HT1080 (cell line): ENCODE data around the gene IDUA. TPM values are rescaled to one million over a fixed set of nuclear protein-coding genes. Genes with fewer than 3 reads are reported as not detected.
"Not testable (repeated sequence)": the region's sequence is repeated elsewhere in the genome, so short reads cannot be mapped to it uniquely, and the experiment has no call there.

Experiments used
- DNase-seq: peaks from one replicate; pipeline ENCODE4 v3.0.0-alpha.2; 2015; ENCODE audit warnings: low read depth
- total RNA-seq: library from RNA; depleted of rRNA; stranded (reverse); fragments of >200 nt; shearing (Covaris generic); gene quantifications from 2 replicates; pipeline ENCODE4 v1.2.3, GENCODE V29; 2014

Gene IDUA
- total RNA-seq, 1 experiment from 2014 or later = 8.2 TPM

DNA sequence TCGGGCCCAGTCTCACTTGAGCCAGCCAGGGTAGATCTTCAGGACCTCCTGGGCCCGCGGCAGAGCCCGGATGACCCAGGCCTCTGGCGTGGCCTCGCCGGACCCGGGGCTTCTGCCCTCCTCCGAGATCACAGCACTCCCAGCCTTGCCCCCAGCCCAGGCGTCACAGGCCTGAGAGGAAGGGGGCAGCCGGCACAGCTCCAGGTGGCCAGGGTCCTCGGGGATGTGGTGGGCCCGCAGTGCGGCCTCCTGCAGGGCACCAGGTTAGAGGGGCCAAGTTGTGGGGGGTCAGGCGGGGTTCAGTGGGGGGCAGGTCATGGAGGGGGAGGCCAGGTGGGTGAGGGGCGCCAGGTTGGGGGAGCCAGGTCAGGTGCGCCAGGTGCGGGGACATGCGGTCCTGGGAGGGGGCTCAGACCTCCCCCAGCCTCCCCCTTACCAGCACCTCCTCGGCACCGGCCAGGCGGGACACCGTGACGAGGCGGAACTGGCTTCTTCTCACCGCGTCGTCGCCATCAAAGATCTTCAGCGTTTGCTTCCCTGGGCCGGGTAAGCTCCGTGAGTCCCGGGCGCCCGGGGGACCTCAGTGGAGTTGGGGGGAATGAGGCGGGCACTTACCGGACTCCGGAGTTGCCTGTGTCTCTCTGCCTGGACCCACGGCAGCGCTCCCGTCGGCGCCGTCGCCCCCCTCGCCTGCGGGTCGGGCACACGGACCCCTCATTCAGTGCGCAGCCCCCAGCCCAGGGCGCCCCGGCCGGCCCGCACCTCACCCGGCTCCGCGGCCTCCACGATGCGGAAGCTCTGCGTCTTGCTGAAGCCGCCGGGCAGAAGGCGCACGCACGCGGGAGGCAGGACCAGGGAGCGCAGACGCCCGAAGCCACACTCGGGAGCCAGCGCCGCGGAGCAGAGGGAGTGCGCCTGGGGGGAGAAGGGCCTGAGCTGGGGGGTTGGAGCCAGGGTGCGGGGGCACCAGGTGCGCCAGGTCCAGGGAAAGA, 19.4 kb upstream of the IDUA start:
- DNase-seq = no peak

DNA sequence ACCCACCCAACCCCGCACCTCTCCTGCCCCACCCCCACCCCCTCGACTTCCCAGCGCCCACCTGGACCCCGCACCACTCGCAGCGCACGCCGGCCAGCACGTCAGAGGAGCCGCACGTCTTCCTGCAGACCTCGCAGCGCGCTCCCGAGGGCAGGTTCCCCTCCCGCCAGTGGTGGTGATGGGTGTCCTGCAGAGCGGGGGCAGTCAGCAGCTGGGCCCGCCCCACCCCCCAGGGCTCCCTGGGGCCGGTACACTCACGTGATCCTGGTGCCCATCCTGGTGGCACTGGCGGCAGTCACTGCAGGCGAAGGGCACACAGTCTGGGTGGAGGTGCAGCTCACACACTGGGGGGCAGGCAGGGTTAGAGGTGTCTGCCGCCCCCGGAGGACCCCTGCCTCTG, 18.6 kb upstream of the IDUA start:
- DNase-seq = no peak

DNA sequence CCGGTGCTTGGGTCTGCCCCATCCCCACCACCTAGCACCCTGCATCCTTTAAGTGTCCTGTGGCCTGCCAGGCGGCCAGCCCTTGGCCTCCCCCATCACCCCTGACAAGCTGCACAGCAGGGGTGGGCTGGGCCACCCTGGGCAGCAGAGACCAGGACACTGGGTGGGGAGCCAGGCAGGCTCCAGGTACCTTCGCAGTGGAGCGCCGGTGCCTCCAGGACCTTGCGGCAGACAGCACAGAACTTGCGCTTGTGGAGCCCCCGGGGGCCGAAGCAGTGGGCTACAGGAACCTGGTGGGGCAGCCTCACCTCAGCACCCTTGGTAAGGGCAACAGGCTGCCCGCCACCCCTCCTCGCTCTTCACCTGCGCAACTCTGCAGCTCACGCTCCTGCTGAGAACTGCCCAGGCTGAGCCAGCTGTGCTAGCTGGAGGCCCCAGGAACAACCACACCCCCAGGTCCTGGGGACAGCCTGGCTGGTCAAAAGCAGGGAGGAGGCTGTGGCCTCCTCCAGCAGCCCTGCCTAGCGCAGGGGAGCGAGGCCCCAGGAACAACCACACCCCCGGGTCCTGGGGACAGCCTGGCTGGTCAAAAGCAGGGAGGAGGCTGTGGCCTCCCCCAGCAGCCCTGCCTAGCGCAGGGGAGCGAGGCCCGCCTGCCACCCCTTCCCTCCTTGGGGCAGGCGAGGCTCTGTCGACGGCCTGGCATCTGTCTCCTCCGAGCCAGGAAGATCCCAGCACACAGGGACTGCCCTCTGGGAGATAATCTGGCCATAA, 18.0 kb upstream of the IDUA start:
- no peak for DNase-seq

GRCh38 chr4:970046-970745, 16.6 kb upstream of the IDUA start:
- DNase-seq = no peak

DNA sequence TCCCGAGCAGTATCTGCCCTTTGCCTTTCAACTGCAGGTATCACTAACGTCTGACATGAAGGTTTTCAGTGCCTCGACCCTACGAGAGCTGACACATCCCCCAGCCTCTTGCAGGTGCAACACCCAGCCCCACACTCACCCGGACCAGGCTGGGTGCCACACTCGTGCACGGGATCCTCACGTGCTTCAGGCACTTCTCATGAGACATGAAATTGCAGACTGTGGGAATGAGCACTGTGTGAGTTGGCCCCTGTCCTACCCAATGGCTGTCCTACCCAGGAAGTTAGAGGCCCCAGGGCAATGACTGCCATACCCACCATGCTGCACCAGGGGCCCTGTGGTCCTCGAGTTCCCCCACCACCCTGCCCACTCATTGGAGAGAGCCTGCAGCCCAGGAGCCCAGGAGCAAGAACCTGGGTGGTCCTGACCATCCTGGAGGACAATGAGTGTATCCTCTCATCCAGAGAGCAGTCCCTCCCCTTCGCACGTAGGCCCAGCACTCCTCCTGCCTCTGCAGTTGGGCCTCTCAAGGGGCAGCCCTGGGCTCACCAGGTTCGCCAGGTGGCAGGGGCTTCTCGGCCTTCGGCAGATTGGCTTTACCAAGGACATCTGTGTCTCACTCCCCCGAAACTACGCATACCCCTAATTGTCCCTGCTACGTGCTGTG, 15.9 kb upstream of the IDUA start:
- no peak for DNase-seq

DNA sequence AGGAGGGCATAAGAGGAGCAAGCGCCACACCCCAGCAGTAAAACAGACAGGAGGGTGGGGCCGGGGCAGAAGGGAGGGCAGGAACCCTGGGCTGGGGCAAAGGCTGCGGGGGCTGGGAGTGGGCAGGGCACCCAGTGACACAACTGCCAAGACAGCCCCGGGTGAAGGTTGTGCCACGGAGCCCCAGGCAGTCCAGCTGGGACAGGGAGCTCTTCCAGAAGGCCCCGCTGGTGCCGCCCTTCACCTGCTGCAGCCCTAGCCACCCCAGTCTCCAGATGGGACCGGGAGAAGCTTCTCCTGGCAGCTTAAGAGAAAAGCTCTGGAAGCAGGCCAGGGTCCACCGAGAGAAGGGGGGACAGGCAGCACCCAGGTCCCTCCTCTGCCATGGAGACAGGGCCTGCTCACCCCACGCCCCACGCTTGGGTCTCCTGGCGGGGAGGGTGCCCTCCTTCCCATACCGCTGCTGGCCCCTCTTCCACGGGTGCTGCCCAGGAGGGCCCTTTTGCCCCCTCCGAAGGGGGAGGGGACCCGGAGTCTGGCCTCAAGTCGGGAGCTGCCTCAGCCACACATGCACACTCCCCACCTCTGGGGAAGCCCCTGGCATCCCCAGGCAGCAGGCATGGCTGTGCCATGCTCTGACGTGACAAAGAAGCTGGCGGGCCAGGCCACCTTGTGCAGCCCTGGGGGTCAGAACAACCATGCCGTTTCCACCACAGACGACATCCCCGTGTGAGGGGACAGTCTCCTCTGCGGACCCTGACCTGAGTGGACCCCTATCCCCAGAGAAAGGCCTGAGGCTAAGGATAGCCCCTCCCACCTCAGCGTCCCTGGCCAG, 15.0 kb upstream of the IDUA start:
- DNase-seq = no peak

DNA sequence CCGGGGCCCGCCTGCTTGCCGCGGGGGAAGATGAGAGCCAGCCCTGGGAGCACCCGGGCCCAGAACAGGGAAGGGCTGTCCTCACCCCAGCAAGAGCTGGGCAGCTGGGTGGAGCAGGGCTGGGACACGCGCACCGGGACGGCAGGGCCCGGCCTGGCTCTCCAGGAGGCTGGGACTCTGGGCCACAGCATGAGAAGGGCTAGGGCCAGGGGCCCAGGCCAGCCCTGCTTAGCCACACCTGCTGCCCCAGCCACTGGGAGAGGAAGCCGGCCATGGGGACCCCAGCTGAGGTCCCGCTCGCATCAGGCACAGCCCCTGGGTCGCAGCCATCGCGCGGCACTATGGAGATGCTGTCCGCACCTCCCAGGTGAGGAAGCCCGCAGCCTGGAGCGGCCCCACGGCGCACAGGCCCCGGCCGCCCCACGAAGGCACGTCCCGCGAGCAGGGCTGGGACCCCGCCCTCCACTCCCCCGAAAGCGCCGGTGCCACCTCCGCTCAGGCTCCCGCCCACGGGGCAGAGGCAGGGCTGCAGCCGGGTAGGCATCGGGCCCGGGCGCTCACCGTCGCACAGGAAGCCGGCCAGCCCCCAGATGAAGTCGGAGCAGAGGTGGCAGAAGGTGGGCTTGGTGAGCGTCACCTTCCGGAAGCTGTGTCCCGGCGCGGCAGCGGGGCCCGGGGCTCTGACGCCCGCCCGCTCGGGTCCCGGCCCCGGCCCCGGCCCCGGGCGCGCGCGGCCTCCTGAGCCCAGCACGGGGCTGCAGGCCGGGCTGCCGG, 14.0 kb upstream of the IDUA start:
- DNase-seq = no peak

GRCh38 chr4:973431-974397, 13.1 kb upstream of the IDUA start, which contains the start of gene DGKQ:
DGKQ (minus strand) TSS chr4:973569; CDS start chr4:973482, 87 bp downstream.
- DNase-seq = no peak

DNA sequence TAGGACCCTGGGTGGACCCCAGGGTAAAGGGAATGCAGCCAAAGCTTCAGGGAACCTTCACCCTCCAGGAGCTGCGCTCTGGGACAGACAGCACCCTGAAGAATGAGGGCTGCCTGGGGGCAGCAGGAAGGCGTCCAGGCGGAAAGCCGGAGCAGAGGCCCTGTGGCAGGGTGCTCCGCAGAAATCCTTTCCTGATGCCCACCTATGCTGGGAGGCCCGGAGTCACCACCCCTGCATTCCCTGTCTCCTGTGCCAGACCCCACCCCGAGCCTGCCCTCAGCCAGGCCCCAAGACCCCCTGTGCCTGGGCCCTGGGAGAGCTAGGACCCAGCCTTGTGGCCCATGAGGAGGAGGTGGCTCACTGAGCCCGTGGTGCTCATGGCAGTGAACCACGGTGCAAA, 12.2 kb upstream of the IDUA start:
- DNase-seq = no peak

- not testable (repeated sequence) for DNase-seq
Measured at GRCh38 chr4:976016-976415, 10.8 kb upstream of the IDUA start.

GRCh38 chr4:978957-979701, 7.7 kb upstream of the IDUA start:
- DNase-seq = no peak

GRCh38 chr4:982291-982690, 4.6 kb upstream of the IDUA start:
- no peak for DNase-seq

- DNase-seq = no peak
Measured at GRCh38 chr4:982814-983213, 4.0 kb upstream of the IDUA start.

DNA sequence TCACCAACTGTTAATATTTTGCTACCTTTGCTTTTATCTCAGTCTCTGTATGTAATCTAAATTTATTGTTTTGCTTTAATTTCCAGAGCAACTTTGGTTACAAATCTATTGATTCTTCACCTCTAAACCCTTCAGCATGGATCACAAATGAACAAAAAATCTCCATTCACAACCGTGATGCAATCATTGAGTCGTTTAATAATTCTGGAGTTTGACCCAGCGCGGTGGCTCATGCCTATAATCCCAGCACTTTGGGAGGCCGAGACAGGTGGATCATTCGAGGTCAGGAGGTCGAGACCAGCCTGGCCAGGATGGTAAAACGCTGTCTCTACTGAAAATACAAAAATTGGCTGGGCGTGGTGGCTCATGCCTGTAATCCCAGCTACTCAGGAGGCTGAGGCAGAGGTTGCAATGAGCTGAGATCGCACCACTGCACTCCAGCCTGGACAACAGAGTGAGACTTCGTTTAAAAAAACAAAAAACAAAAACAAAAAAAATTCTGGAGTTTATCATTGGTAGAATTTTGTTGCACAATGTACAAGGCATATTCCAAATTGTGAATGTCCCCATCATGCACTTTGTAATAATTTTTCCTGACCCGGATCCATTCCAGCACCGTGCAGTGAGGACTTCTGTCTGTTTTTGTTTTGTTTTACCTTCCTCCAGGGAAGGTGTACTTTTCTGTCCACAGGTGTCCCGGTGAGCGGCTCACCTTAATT, 2.3 kb upstream of the IDUA start:
- DNase-seq = no peak

- DNase-seq = no peak
Measured at GRCh38 chr4:985123-985830, 1.6 kb upstream of the IDUA start.

GRCh38 chr4:986428-986878, 391 bp upstream of the IDUA start:
- DNase-seq = no peak
